Endothelial cell of umbilical vein (primary cell): ENCODE measurements around the gene ZNF24. TPM values are rescaled to one million over a fixed set of nuclear protein-coding genes. Genes with fewer than 3 reads are reported as not detected.

Experiments
- BruUV-seq: library from RNA; stranded (reverse); fragments of 400-500 nt; replicated peaks from 2 replicates; lab custom pipeline; 2021; lab: Mats Ljungman, UMichigan
- CTCF ChIA-PET: fragments of 300-600, 350-600 bp; sonication (Branson Sonifier 250); formaldehyde crosslinking; loops from one replicate; lab custom pipeline; 2021; ENCODE audit warnings: antibody characterized with exemption, inconsistent platforms; lab: Charles Lee
- POLR2A ChIA-PET: fragments of 300-600, 350-600 bp; sonication (Branson Sonifier 250); formaldehyde crosslinking; loops from one replicate; lab custom pipeline; 2021; ENCODE audit warnings: antibody characterized with exemption, inconsistent platforms; lab: Charles Lee
- DNase-seq: peaks from one replicate; pipeline ENCODE4 v3.0.0-alpha.2; 2011; ENCODE audit warnings: low read depth, low spot score
- FAIRE-seq: peaks from 2 replicates; lab custom pipeline; 2011; peaks lifted over from hg19 to GRCh38; lab: Jason Lieb, UNC
- H2AFZ ChIP-seq: 2 replicates; pipeline ENCODE4 v1.6.0; 2012; ENCODE audit warnings: low read depth, low read length, control low read depth, inconsistent platforms
- H3K27ac ChIP-seq: 2 replicates; pipeline ENCODE4 v1.5.1; 2011; ENCODE audit warnings: low read depth, mild to moderate bottlenecking, control low read depth, low read length, moderate library complexity; ENCODE audit not compliant: insufficient read depth
- H3K27me3 ChIP-seq, 2 experiments: 2 replicates each; pipeline versions ENCODE4 v1.6.0 to v1.6.1; 2011; ENCODE audit warnings: low read length in 2 of 2, mixed read lengths in 1 of 2; ENCODE audit not compliant: control insufficient read depth in 2 of 2, insufficient read depth in 2 of 2
- H3K36me3 ChIP-seq, 2 experiments: 2 replicates in 1 of 2; 3 replicates in 1 of 2; pipeline ENCODE4 v1.5.1; 2011; ENCODE audit warnings: low read length in 2 of 2, mild to moderate bottlenecking in 1 of 2, moderate library complexity in 1 of 2; ENCODE audit not compliant: control insufficient read depth in 2 of 2, insufficient read depth in 2 of 2; ENCODE audit errors: extremely low read depth in 1 of 2
- H3K4me1 ChIP-seq: 3 replicates; pipeline ENCODE4 v1.5.1; 2011; ENCODE audit warnings: mild to moderate bottlenecking, low read length; ENCODE audit not compliant: control insufficient read depth, insufficient read depth; ENCODE audit errors: extremely low read depth
- H3K4me2 ChIP-seq: 2 replicates; pipeline ENCODE4 v1.6.1; 2011; ENCODE audit warnings: low read length, control low read depth, mixed read lengths; ENCODE audit not compliant: insufficient read depth
- H3K4me3 ChIP-seq, 3 experiments: fragments of 200-600 bp in 1 of 3; sonication (generic), shearing (Covaris generic) in 1 of 3; replicated peaks in 1 of 3; 2 replicates each; pipeline ENCODE4 v1.5.1; 2011 to 2016; ENCODE audit warnings: control low read depth in 3 of 3, low read length in 3 of 3, mild to moderate bottlenecking in 2 of 3, inconsistent platforms in 1 of 3, low read depth in 1 of 3, moderate library complexity in 1 of 3; ENCODE audit not compliant: insufficient read depth in 1 of 3
- H3K79me2 ChIP-seq: 2 replicates; pipeline ENCODE4 v1.6.0; 2012; ENCODE audit warnings: low read length, inconsistent platforms; ENCODE audit not compliant: control insufficient read depth, insufficient read depth
- H3K9ac ChIP-seq: replicated peaks from 2 replicates; pipeline ENCODE3; 2011; ENCODE audit warnings: low read length, control low read depth; ENCODE audit not compliant: insufficient read depth; ENCODE audit errors: extremely low read depth
- H3K9me1 ChIP-seq: replicated peaks from 3 replicates; pipeline ENCODE4 v1.6.0; 2011; ENCODE audit warnings: mild to moderate bottlenecking, low read length; ENCODE audit not compliant: control insufficient read depth, insufficient read depth; ENCODE audit errors: extremely low read depth
- H3K9me3 ChIP-seq: replicated peaks from 2 replicates; pipeline ENCODE4 v1.5.1; 2012; ENCODE audit warnings: low read length, inconsistent platforms; ENCODE audit not compliant: control insufficient read depth, insufficient read depth
- H4K20me1 ChIP-seq: replicated peaks from 2 replicates; pipeline ENCODE3; 2011; ENCODE audit warnings: mild to moderate bottlenecking, low read length; ENCODE audit not compliant: control insufficient read depth, insufficient read depth; ENCODE audit errors: extremely low read depth
- EZH2 ChIP-seq: IDR thresholded peaks from 2 replicates; pipeline ENCODE4 v1.6.1; 2012; ENCODE audit warnings: borderline replicate concordance, low read depth, mild to moderate bottlenecking, moderate library complexity, low read length, inconsistent platforms; ENCODE audit not compliant: severe bottlenecking
- FOS ChIP-seq: IDR thresholded peaks from 2 replicates; pipeline ENCODE4 v1.6.1; 2011; ENCODE audit warnings: mild to moderate bottlenecking, low read length, moderate library complexity, borderline replicate concordance; ENCODE audit not compliant: insufficient read depth
- GATA2 ChIP-seq: IDR thresholded peaks from 2 replicates; pipeline ENCODE4 v1.7.0; 2011; ENCODE audit warnings: low read depth, mild to moderate bottlenecking, moderate library complexity, mixed read lengths, low read length; ENCODE audit not compliant: insufficient read length, insufficient read depth
- JUN ChIP-seq: IDR thresholded peaks from 2 replicates; pipeline ENCODE4 v1.6.1; 2011; ENCODE audit warnings: borderline replicate concordance, low read depth; ENCODE audit not compliant: insufficient read length, insufficient read depth
- MYC ChIP-seq: IDR thresholded peaks from one replicate; pipeline ENCODE4 v1.6.1; 2011; ENCODE audit warnings: mild to moderate bottlenecking, low read depth, low read length
- POLR2A ChIP-seq: IDR thresholded peaks from 2 replicates; pipeline ENCODE4 v1.6.1; 2012; ENCODE audit warnings: low read depth, mild to moderate bottlenecking, control low read depth, low read length
- POLR2AphosphoS5 ChIP-seq: IDR thresholded peaks from 2 replicates; pipeline ENCODE4 v1.6.1; 2012; ENCODE audit warnings: low read depth, mild to moderate bottlenecking, control low read depth, low read length, moderate library complexity; ENCODE audit not compliant: insufficient read depth
- dilution Hi-C: fragments of 300-500 bp; cut with MboI; formaldehyde crosslinking; loops from one replicate; pipeline ENCODE4 v1.15.0; 2019; ENCODE audit warnings: low sequenced_read_pairs; ENCODE audit not compliant: extremely low pct_ligation_motif_present
- intact Hi-C: fragments of 100-400 bp; cut with micrococcal nuclease; formaldehyde crosslinking; loops from one replicate; pipeline ENCODE4 v1.10.0; 2022
- polyA plus RNA-seq, 4 experiments: library from polyadenylated mRNA; depleted of rRNA in 3 of 4; stranded (reverse) in 3 of 4; unstranded in 1 of 4; fragments of >200 nt; gene quantifications; 2 replicates each; pipeline versions ENCODE4 v1.2.1 to v1.2.3, GENCODE V29; 2011 to 2012; ENCODE audit warnings: missing spikeins in 1 of 4
- total RNA-seq: library from RNA; stranded (reverse); gene quantifications from 2 replicates; pipeline ENCODE4 v1.2.3, GENCODE V29; 2021
- TF ChIP-seq, protein P1 (sequence below): IDR thresholded peaks from 2 replicates; pipeline ENCODE4 v1.6.1; 2011; ENCODE audit not compliant: insufficient read depth, insufficient read length
- TF ChIP-seq, protein P2 (sequence below), 2 donors: IDR thresholded peaks; 1 replicate in 1 of 2; 2 replicates in 1 of 2; pipeline ENCODE4 v1.5.1; 2011; ENCODE audit warnings: low read length in 2 of 2, mild to moderate bottlenecking in 2 of 2, moderate library complexity in 2 of 2, control low read depth in 1 of 2, inconsistent platforms in 1 of 2, low read depth in 1 of 2; ENCODE audit not compliant: insufficient read depth in 1 of 2; ENCODE audit errors: extremely low read depth in 1 of 2

Gene ZNF24
- total and polyA plus RNA-seq, 2 donors (not counting 3 experiments of a cell fraction or from before 2014, with no cell fraction given): 10.3 to 40.2 TPM

DNA sequence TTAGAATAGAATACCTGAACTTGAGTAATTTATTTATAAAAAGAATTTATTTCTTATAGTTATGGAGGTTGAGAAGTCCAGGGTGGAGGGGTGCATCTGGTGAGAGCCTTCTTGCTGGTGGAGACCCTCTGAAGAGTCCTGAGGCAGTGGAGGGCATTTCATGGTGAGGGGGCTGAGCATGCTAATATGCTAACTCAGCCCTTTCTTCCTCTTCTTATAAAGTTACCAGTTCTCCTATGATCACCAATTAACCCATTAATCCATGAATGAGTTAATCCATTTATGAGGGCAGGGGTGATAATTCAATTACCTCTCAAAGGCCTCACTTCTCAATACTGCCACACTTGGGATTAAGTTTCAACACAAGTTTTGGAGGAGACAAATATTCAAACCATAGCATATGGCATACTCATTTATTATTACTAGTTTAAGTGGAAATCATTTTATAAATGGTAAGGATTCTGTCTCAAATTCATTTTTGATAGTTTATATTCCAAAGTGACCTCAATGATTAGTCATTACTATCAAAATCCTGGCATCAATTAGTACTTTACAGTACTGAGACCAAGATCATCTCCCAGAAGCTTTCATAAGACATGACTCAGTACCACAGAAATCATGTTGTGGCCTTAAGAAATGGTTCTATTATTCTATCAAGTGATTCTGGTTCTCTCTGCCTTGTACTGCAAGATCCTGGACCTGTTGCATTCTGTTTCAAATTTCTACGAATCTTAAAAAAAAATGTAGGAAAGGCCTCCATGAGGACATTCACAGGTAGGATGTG, 27.4 kb upstream of the ZNF24 start:
- Histone ChIP-seq H3K27ac (no peak overlapping the region), H4K20me1 (no peaks in the 10 kb centered on the region), H3K79me2 (no peaks in the 10 kb centered on the region), H3K27me3 (peaks cover 0 to 1% of the 10 kb centered on the region in 2 experiments), H2AFZ (no peak overlapping the region), H3K36me3 (no peaks in the 10 kb centered on the region), H3K9me3 (no peaks in the 10 kb centered on the region), H3K4me1 (peaks cover 5% of the 10 kb centered on the region), H3K9ac (no peak overlapping the region), H3K4me3 (no peak overlapping the region), H3K4me2 (no peak overlapping the region), H3K9me1 (no peaks in the 10 kb centered on the region)
- dilution Hi-C loops (no loop called here), intact Hi-C loops (no loop called here)
- BruUV-seq: no TSS peak
- DNase-seq (no peak), FAIRE-seq (no peak)
- ChIA-PET POLR2A (no interaction called here), CTCF (interaction anchor here (1.1 kb wide), 1 partner anchor 15 kb away, joined by 3 read pairs; no protein-coding TSS in a partner anchor)
- TF ChIP-seq GATA2: no peak
- TF ChIP-seq, protein P1, sequence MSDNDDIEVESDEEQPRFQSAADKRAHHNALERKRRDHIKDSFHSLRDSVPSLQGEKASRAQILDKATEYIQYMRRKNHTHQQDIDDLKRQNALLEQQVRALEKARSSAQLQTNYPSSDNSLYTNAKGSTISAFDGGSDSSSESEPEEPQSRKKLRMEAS: no peak

- H3K4me3 ChIP-seq: no peak overlapping the region
- no peaks in the 10 kb centered on the region for H4K20me1 ChIP-seq
- no peak overlapping the region for H2AFZ ChIP-seq
- peaks cover 3 to 4% of the 10 kb centered on the region in 2 experiments for H3K27me3 ChIP-seq
- ChIA-PET POLR2A (no interaction called here), CTCF (interaction anchor here (2.4 to 2.5 kb wide), 2 partner anchors 14 to 17 kb away, joined by 7 to 10 read pairs; no protein-coding TSS in a partner anchor)
- intact Hi-C loops (no loop called here), dilution Hi-C loops (no loop called here)
- H3K4me2 ChIP-seq: no peak overlapping the region
- no peak for FAIRE-seq
- no peak for DNase-seq
- no peaks in the 10 kb centered on the region for H3K4me1 ChIP-seq
- H3K9me3 ChIP-seq: no peaks in the 10 kb centered on the region
- H3K9me1 ChIP-seq: no peaks in the 10 kb centered on the region
- BruUV-seq: no TSS peak
- H3K79me2 ChIP-seq: no peaks in the 10 kb centered on the region
- TF ChIP-seq GATA2: no peak
- TF ChIP-seq EZH2: no peak
- TF ChIP-seq POLR2A: no peak
- no peak for TF ChIP-seq JUN
- no peak for TF ChIP-seq MYC
- no peak for TF ChIP-seq FOS
- TF ChIP-seq POLR2AphosphoS5: no peak
- TF ChIP-seq, protein P2, sequence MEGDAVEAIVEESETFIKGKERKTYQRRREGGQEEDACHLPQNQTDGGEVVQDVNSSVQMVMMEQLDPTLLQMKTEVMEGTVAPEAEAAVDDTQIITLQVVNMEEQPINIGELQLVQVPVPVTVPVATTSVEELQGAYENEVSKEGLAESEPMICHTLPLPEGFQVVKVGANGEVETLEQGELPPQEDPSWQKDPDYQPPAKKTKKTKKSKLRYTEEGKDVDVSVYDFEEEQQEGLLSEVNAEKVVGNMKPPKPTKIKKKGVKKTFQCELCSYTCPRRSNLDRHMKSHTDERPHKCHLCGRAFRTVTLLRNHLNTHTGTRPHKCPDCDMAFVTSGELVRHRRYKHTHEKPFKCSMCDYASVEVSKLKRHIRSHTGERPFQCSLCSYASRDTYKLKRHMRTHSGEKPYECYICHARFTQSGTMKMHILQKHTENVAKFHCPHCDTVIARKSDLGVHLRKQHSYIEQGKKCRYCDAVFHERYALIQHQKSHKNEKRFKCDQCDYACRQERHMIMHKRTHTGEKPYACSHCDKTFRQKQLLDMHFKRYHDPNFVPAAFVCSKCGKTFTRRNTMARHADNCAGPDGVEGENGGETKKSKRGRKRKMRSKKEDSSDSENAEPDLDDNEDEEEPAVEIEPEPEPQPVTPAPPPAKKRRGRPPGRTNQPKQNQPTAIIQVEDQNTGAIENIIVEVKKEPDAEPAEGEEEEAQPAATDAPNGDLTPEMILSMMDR (IDR thresholded peaks at IDR 0.05; ENCODE audit: extremely low read depth in 1 of 2, insufficient read depth in 1 of 2, low read depth in 1 of 2, low read length in 2 of 2): no peak
- TF ChIP-seq, protein P1: no peak
- H3K36me3 ChIP-seq: no peaks in the 10 kb centered on the region
- H3K27ac ChIP-seq: no peak overlapping the region
- H3K9ac ChIP-seq: no peak overlapping the region
Measured at GRCh38 chr18:35369126-35369525, 24.9 kb upstream of the ZNF24 start.
